Colonic mucosa (tissue), 4 donors: Measurements from ENCODE around the gene CBX4. TPM values are rescaled to one million over a fixed set of nuclear protein-coding genes. Genes with fewer than 3 reads are reported as not detected.
"Not testable (repeated sequence)": the region's sequence is repeated elsewhere in the genome, so short reads cannot be mapped to it uniquely, and the experiment has no call there.

Experiments used
- DNase-seq: peaks from one replicate; pipeline ENCODE4 v3.0.0-alpha.2; 2020
- H3K27ac ChIP-seq: fragments of 200-600 bp; one replicate; pipeline ENCODE4 v1.8.0; 2021
- H3K27me3 ChIP-seq: fragments of 200-600 bp; one replicate; pipeline ENCODE4 v1.8.0; 2021
- H3K36me3 ChIP-seq: fragments of 200-600 bp; one replicate; pipeline ENCODE4 v1.8.0; 2021
- H3K4me1 ChIP-seq: fragments of 200-600 bp; one replicate; pipeline ENCODE4 v1.8.0; 2021; ENCODE audit warnings: mild to moderate bottlenecking
- H3K4me3 ChIP-seq: fragments of 200-600 bp; one replicate; pipeline ENCODE4 v1.8.0; 2021
- H3K9ac ChIP-seq, 2 donors: one replicate each; pipeline ENCODE4 v1.7.0; 2013; ENCODE audit warnings: control low read depth in 2 of 2, low read depth in 2 of 2, low read length in 2 of 2
- H3K9me3 ChIP-seq: fragments of 200-600 bp; one replicate; pipeline ENCODE4 v1.8.0; 2021
- CTCF ChIP-seq: fragments of 200-600 bp; IDR thresholded peaks from one replicate; pipeline ENCODE4 v1.8.0; 2022; ENCODE audit warnings: antibody characterized with exemption, mild to moderate bottlenecking
- intact Hi-C: fragments of 100-400 bp; cut with DNase I; formaldehyde crosslinking; loops from one replicate; pipeline ENCODE4 v1.14.1; 2022
- total RNA-seq, 2 donors: library from RNA; stranded (reverse); fragmentation: NEBNext Ultra II Directional in 1 of 2; extraction: Animal tissue kit (Norgen Biotek cat#: 25700) in 1 of 2; gene quantifications; one replicate each; pipeline ENCODE4 v1.2.1, GENCODE V29; 2021
- donor health status: healthy.
- donor health status: DM: no; HTN: no; CAD: no.
- donor health status: DM: no; HTN: no; CAD: no.

Gene CBX4
- total RNA-seq, 2 donors from 2014 or later, result 10.6 to 18.1 TPM

- no peak overlapping the region for H3K9ac ChIP-seq
- TF ChIP-seq CTCF, result no peak
- no peaks in the 10 kb centered on the region for H3K36me3 ChIP-seq
- H3K4me3 ChIP-seq, result no peak overlapping the region
- H3K27me3 ChIP-seq, result peaks cover 4% of the 10 kb centered on the region
- no peaks in the 10 kb centered on the region for H3K9me3 ChIP-seq
- H3K27ac ChIP-seq, result no peak overlapping the region
- DNase-seq, result no peak
- intact Hi-C loops, result no loop called here
- H3K4me1 ChIP-seq, result no peaks in the 10 kb centered on the region
Measured at GRCh38 chr17:79857095-79857494, 17.9 kb upstream of the CBX4 start.

GRCh38 chr17:79855331-79856124 lies 16.3 kb upstream of the CBX4 start:
- Histone ChIP-seq H3K27ac (no peak overlapping the region), H3K27me3 (no peaks in the 10 kb centered on the region), H3K4me1 (peaks cover 6% of the 10 kb centered on the region), H3K9ac (no peak overlapping the region), H3K36me3 (no peaks in the 10 kb centered on the region), H3K4me3 (no peak overlapping the region), H3K9me3 (no peaks in the 10 kb centered on the region)
- intact Hi-C loops, result no loop called here
- DNase-seq, result no peak
- no peak for TF ChIP-seq CTCF

DNA sequence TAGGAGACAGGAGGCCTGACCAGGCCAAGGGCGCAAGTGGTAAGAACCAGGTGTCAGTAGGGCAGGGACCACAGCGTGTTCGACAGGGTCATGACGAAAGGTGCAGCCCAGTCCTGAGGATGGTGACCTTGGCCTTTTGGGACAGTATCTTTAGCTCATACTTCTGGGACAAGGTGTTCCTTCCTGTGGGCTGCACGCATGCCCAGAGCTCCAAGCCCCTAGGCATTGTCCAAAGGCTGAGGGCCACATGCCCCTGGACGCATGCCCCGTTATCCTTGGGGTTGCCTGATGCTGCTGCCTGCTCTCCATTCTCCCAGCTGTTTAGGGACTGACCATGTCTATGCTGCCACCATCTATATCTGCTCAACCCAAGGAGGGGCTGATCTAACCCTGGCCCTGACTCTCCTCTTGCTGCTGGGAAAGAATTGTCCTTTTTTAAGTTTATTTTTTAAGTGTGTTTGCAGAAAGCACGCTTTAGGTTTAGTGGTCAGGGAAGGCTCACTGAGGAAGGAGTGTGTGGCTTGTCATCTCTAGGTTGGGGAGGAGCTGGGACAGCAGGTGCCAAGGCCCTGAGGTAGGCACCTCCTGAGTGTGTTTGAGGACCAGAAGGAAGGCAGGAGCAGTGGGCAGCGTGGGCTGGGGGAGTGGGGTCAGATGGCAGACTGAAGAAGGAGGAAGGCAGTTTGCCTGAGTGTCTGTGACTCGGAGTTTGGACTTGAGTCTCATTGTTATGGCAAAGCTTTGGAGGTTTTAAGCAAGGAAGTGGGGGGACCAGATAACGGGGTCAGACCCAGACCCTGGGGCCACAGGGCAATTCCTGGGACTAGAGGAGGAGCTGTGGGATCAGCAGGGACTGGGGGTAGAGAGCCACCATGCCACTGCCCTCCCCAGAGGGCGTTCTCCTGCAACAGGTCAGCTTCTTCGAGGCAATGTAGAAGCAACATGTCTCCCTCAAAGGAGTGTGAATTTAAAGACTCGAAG lies 15.1 kb upstream of the CBX4 start:
- no peak overlapping the region for H3K27ac ChIP-seq
- no peak for DNase-seq
- no peak for TF ChIP-seq CTCF
- H3K9me3 ChIP-seq, result no peaks in the 10 kb centered on the region
- no peak overlapping the region for H3K9ac ChIP-seq
- no peak overlapping the region for H3K4me3 ChIP-seq
- H3K27me3 ChIP-seq, result no peaks in the 10 kb centered on the region
- peaks cover 6% of the 10 kb centered on the region for H3K4me1 ChIP-seq
- no peaks in the 10 kb centered on the region for H3K36me3 ChIP-seq
- intact Hi-C loops, result no loop called here

GRCh38 chr17:79853168-79853567 lies 13.9 kb upstream of the CBX4 start:
- intact Hi-C loops, H3K9ac ChIP-seq, H3K9me3 ChIP-seq, H3K4me1 ChIP-seq, H3K36me3 ChIP-seq, H3K4me3 ChIP-seq, H3K27me3 ChIP-seq, DNase-seq, H3K27ac ChIP-seq: not testable (repeated sequence)

DNA sequence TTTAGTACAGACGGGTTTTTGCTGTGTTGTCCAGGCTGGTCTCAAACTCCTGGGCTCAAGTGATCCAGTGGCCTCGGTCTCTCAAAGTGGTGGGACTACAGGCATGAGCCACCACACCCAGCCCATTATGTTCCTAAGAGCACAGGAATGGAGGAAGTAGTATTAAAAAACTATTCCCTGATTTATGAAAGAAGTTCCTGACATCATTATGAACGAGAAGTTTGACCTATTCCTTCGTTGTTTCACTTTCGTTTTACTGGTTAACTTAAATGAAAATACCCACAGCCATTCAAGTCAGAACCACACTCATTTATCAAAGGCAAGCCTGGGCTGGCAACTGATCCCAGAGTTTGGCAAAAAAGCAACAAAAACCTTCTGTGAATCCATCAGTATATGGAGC lies 13.5 kb upstream of the CBX4 start:
- Histone ChIP-seq H3K9ac (no peak overlapping the region), H3K4me3 (no peak overlapping the region), H3K9me3 (no peaks in the 10 kb centered on the region), H3K36me3 (no peaks in the 10 kb centered on the region), H3K4me1 (peaks cover 6% of the 10 kb centered on the region), H3K27me3 (no peaks in the 10 kb centered on the region), H3K27ac (no peak overlapping the region)
- intact Hi-C loops, result no loop called here
- no peak for TF ChIP-seq CTCF
- DNase-seq, result no peak
